AG09309 (cell line): ENCODE measurements around the gene GLYR1.

Source experiments
- DNase-seq: peaks from one replicate; pipeline ENCODE4 v3.0.0-alpha.2; 2010; ENCODE audit warnings: low read depth
- H3K4me3 ChIP-seq: 2 replicates; pipeline ENCODE4 v1.5.1; 2011; ENCODE audit warnings: mild to moderate bottlenecking, low read depth, low read length, moderate library complexity; ENCODE audit not compliant: control insufficient read depth
- CTCF ChIP-seq: IDR thresholded peaks from 2 replicates; pipeline ENCODE4 v1.5.1; 2011; ENCODE audit warnings: mild to moderate bottlenecking, low read depth, low read length, inconsistent platforms; ENCODE audit not compliant: insufficient read depth, control insufficient read depth; ENCODE audit errors: missing control alignments

The GLYR1 gene

GRCh38 chr16:4870138-4870671, 23.1 kb upstream of the GLYR1 start:
- DNase-seq: no peak
- no peak for TF ChIP-seq CTCF
- no peak overlapping the region for H3K4me3 ChIP-seq

- no peak for DNase-seq
- TF ChIP-seq CTCF: no peak
- H3K4me3 ChIP-seq: no peak overlapping the region
Measured at GRCh38 chr16:4869147-4869805, 22.2 kb upstream of the GLYR1 start.

- DNase-seq: no peak
- no peak for TF ChIP-seq CTCF
- no peak overlapping the region for H3K4me3 ChIP-seq
Measured at GRCh38 chr16:4868535-4868934, 21.4 kb upstream of the GLYR1 start.

GRCh38 chr16:4868026-4868425, 20.9 kb upstream of the GLYR1 start:
- H3K4me3 ChIP-seq: no peak overlapping the region
- no peak for DNase-seq
- TF ChIP-seq CTCF: no peak

GRCh38 chr16:4866586-4866985, 19.5 kb upstream of the GLYR1 start:
- no peak for DNase-seq
- H3K4me3 ChIP-seq: no peak overlapping the region
- no peak for TF ChIP-seq CTCF

GRCh38 chr16:4865231-4865860, 18.3 kb upstream of the GLYR1 start:
- H3K4me3 ChIP-seq: no peak overlapping the region
- no peak for TF ChIP-seq CTCF
- DNase-seq: no peak

GRCh38 chr16:4864728-4865127, 17.6 kb upstream of the GLYR1 start:
- no peak for DNase-seq
- no peak overlapping the region for H3K4me3 ChIP-seq
- no peak for TF ChIP-seq CTCF
